ENCODE results near the gene XRN2.
"Not testable (repeated sequence)": the region's sequence is repeated elsewhere in the genome, so short reads cannot be mapped to it uniquely, and the experiment has no call there.

The XRN2 gene

GRCh38 chr20:21387528-21387927 is 84.4 kb downstream of the XRN2 start:
- DNase-seq (ENCODE audit: low spot score): no peak

- no peak for DNase-seq (ENCODE audit: low spot score)
Measured at GRCh38 chr20:21388566-21388965, 85.4 kb downstream of the XRN2 start.

- DNase-seq (ENCODE audit: low spot score): no peak
Measured at GRCh38 chr20:21389368-21389767, 86.2 kb downstream of the XRN2 start.

GRCh38 chr20:21390768-21391167 is 87.6 kb downstream of the XRN2 start:
- DNase-seq (ENCODE audit: low spot score): no peak

- DNase-seq (ENCODE audit: low spot score): no peak
Measured at GRCh38 chr20:21391185-21391971, 88.2 kb downstream of the XRN2 start.

GRCh38 chr20:21391972-21392352 is 88.8 kb downstream of the XRN2 start:
- no peak for DNase-seq (ENCODE audit: low spot score)

- DNase-seq (ENCODE audit: low spot score): no peak
Measured at GRCh38 chr20:21393166-21393565, 90.0 kb downstream of the XRN2 start.

- no peak for DNase-seq (ENCODE audit: low spot score)
Measured at GRCh38 chr20:21393816-21394519, 90.8 kb downstream of the XRN2 start.

- no peak for DNase-seq (ENCODE audit: low spot score)
Measured at GRCh38 chr20:21394551-21394950, 91.4 kb downstream of the XRN2 start.

GRCh38 chr20:21395051-21395665 is 92.0 kb downstream of the XRN2 start:
- no peak for DNase-seq (ENCODE audit: low spot score)

GRCh38 chr20:21395666-21396598 is 92.8 kb downstream of the XRN2 start:
- no peak for DNase-seq (ENCODE audit: low spot score)

GRCh38 chr20:21396599-21397340 is 93.6 kb downstream of the XRN2 start:
- no peak for DNase-seq (ENCODE audit: low spot score)

GRCh38 chr20:21397341-21398108 is 94.4 kb downstream of the XRN2 start, which contains the start of gene NKX2-4:
Gene NKX2-4, minus strand, starts transcription at chr20:21397526. Its CDS starts 127 bp downstream, at chr20:21397399.
- no peak for DNase-seq (ENCODE audit: low spot score)

- no peak for DNase-seq (ENCODE audit: low spot score)
Measured at GRCh38 chr20:21398109-21399004, 95.2 kb downstream of the XRN2 start.

- no peak for DNase-seq (ENCODE audit: low spot score)
Measured at GRCh38 chr20:21399005-21399475, 95.9 kb downstream of the XRN2 start.

GRCh38 chr20:21411725-21412124 is 108.6 kb downstream of the XRN2 start:
- DNase-seq (ENCODE audit: low spot score): no peak

GRCh38 chr20:21413996-21414395 is 110.9 kb downstream of the XRN2 start:
- not testable (repeated sequence) for DNase-seq (ENCODE audit: low spot score)

GRCh38 chr20:21419147-21419546 is 116.0 kb downstream of the XRN2 start:
- not testable (repeated sequence) for DNase-seq (ENCODE audit: low spot score)

GRCh38 chr20:21421601-21422236 is 118.6 kb downstream of the XRN2 start:
- no peak for DNase-seq (ENCODE audit: low spot score)

All from NAMALWA (cell line).